ENCODE measurements around the gene EVX2.

DNA sequence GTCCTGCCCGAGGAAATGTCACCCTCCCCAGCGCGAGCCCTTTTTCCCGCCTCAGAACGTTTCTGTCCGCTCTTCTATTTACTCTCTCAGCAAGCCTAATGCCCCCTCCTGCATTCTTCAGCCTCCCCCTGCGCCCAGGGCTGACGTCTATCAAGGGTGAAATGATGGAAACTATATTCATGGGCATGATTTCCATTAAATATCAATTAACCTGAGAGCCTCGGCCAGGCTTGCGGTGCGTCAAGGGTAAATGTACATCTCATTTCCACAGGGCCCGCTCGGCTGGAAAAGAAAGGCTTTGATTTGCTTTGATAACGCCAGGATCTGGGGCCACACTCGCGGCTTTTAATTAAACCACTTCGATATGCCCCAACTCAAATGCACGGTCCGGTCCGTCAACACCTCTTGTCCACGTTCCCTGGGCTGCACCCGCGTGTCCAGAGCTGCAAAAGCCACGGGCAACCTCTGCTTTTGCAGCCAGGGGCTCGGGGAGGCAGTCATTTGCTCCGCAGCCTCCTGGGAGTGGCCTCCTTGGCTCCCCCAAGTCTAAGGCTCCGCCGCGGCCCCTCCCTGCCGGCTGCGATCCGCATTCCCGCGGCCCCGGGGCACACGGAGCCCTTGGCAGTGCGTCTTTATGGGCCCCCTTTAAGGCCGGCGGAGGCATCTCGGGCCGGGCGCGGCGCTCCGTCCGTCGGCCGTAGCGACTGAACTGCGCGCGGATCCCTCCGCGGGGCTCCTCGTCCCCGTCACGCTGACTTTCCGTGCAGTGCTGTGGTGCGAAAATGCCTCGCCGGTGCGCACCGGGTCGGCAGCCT lies 45.4 kb upstream of the EVX2 start, which contains the start of gene HOXD8:
- TF ChIP-seq, protein P1, sequence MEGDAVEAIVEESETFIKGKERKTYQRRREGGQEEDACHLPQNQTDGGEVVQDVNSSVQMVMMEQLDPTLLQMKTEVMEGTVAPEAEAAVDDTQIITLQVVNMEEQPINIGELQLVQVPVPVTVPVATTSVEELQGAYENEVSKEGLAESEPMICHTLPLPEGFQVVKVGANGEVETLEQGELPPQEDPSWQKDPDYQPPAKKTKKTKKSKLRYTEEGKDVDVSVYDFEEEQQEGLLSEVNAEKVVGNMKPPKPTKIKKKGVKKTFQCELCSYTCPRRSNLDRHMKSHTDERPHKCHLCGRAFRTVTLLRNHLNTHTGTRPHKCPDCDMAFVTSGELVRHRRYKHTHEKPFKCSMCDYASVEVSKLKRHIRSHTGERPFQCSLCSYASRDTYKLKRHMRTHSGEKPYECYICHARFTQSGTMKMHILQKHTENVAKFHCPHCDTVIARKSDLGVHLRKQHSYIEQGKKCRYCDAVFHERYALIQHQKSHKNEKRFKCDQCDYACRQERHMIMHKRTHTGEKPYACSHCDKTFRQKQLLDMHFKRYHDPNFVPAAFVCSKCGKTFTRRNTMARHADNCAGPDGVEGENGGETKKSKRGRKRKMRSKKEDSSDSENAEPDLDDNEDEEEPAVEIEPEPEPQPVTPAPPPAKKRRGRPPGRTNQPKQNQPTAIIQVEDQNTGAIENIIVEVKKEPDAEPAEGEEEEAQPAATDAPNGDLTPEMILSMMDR (IDR thresholded peaks at IDR 0.05): no peak
- TF ChIP-seq EP300 (IDR thresholded peaks at IDR 0.05): no peak

Data from upper lobe of left lung (tissue), 4 donors.